Endothelial cell of umbilical vein (primary cell): ENCODE data around the gene HUNK. TPM values are rescaled to one million over a fixed set of nuclear protein-coding genes. Genes with fewer than 3 reads are reported as not detected.

ENCODE experiments used
- Bru-seq: library from RNA; stranded (reverse); fragments of 400-500 nt; gene quantifications from one replicate; lab custom pipeline; 2021; lab: Mats Ljungman, UMichigan
- BruChase-seq, 2 experiments: library from RNA; stranded (reverse); fragments of 400-500 nt; gene quantifications; one replicate each; lab custom pipeline; 2021; lab: Mats Ljungman, UMichigan
- BruUV-seq: library from RNA; stranded (reverse); fragments of 400-500 nt; replicated peaks from 2 replicates; lab custom pipeline; 2021; lab: Mats Ljungman, UMichigan
- CTCF ChIA-PET: fragments of 300-600, 350-600 bp; sonication (Branson Sonifier 250); formaldehyde crosslinking; loops from one replicate; lab custom pipeline; 2021; ENCODE audit warnings: antibody characterized with exemption, inconsistent platforms; lab: Charles Lee
- POLR2A ChIA-PET: fragments of 300-600, 350-600 bp; sonication (Branson Sonifier 250); formaldehyde crosslinking; loops from one replicate; lab custom pipeline; 2021; ENCODE audit warnings: antibody characterized with exemption, inconsistent platforms; lab: Charles Lee
- DNase-seq: peaks from one replicate; pipeline ENCODE4 v3.0.0-alpha.2; 2011; ENCODE audit warnings: low read depth, low spot score
- FAIRE-seq: peaks from 2 replicates; lab custom pipeline; 2011; peaks lifted over from hg19 to GRCh38; lab: Jason Lieb, UNC
- H2AFZ ChIP-seq: 2 replicates; pipeline ENCODE4 v1.6.0; 2012; ENCODE audit warnings: low read depth, low read length, control low read depth, inconsistent platforms
- H3K27ac ChIP-seq: 2 replicates; pipeline ENCODE4 v1.5.1; 2011; ENCODE audit warnings: low read depth, mild to moderate bottlenecking, control low read depth, low read length, moderate library complexity; ENCODE audit not compliant: insufficient read depth
- H3K27me3 ChIP-seq, 2 experiments: 2 replicates each; pipeline versions ENCODE4 v1.6.0 to v1.6.1; 2011; ENCODE audit warnings: low read length in 2 of 2, mixed read lengths in 1 of 2; ENCODE audit not compliant: control insufficient read depth in 2 of 2, insufficient read depth in 2 of 2
- H3K36me3 ChIP-seq, 2 experiments: 2 replicates in 1 of 2; 3 replicates in 1 of 2; pipeline ENCODE4 v1.5.1; 2011; ENCODE audit warnings: low read length in 2 of 2, mild to moderate bottlenecking in 1 of 2, moderate library complexity in 1 of 2; ENCODE audit not compliant: control insufficient read depth in 2 of 2, insufficient read depth in 2 of 2; ENCODE audit errors: extremely low read depth in 1 of 2
- H3K4me1 ChIP-seq: 3 replicates; pipeline ENCODE4 v1.5.1; 2011; ENCODE audit warnings: mild to moderate bottlenecking, low read length; ENCODE audit not compliant: control insufficient read depth, insufficient read depth; ENCODE audit errors: extremely low read depth
- H3K4me2 ChIP-seq: 2 replicates; pipeline ENCODE4 v1.6.1; 2011; ENCODE audit warnings: low read length, control low read depth, mixed read lengths; ENCODE audit not compliant: insufficient read depth
- H3K4me3 ChIP-seq, 3 experiments: fragments of 200-600 bp in 1 of 3; sonication (generic), shearing (Covaris generic) in 1 of 3; replicated peaks in 1 of 3; 2 replicates each; pipeline ENCODE4 v1.5.1; 2011 to 2016; ENCODE audit warnings: control low read depth in 3 of 3, low read length in 3 of 3, mild to moderate bottlenecking in 2 of 3, inconsistent platforms in 1 of 3, low read depth in 1 of 3, moderate library complexity in 1 of 3; ENCODE audit not compliant: insufficient read depth in 1 of 3
- H3K79me2 ChIP-seq: 2 replicates; pipeline ENCODE4 v1.6.0; 2012; ENCODE audit warnings: low read length, inconsistent platforms; ENCODE audit not compliant: control insufficient read depth, insufficient read depth
- H3K9ac ChIP-seq: replicated peaks from 2 replicates; pipeline ENCODE3; 2011; ENCODE audit warnings: low read length, control low read depth; ENCODE audit not compliant: insufficient read depth; ENCODE audit errors: extremely low read depth
- H3K9me1 ChIP-seq: replicated peaks from 3 replicates; pipeline ENCODE4 v1.6.0; 2011; ENCODE audit warnings: mild to moderate bottlenecking, low read length; ENCODE audit not compliant: control insufficient read depth, insufficient read depth; ENCODE audit errors: extremely low read depth
- H3K9me3 ChIP-seq: replicated peaks from 2 replicates; pipeline ENCODE4 v1.5.1; 2012; ENCODE audit warnings: low read length, inconsistent platforms; ENCODE audit not compliant: control insufficient read depth, insufficient read depth
- H4K20me1 ChIP-seq: replicated peaks from 2 replicates; pipeline ENCODE3; 2011; ENCODE audit warnings: mild to moderate bottlenecking, low read length; ENCODE audit not compliant: control insufficient read depth, insufficient read depth; ENCODE audit errors: extremely low read depth
- EZH2 ChIP-seq: IDR thresholded peaks from 2 replicates; pipeline ENCODE4 v1.6.1; 2012; ENCODE audit warnings: borderline replicate concordance, low read depth, mild to moderate bottlenecking, moderate library complexity, low read length, inconsistent platforms; ENCODE audit not compliant: severe bottlenecking
- FOS ChIP-seq: IDR thresholded peaks from 2 replicates; pipeline ENCODE4 v1.6.1; 2011; ENCODE audit warnings: mild to moderate bottlenecking, low read length, moderate library complexity, borderline replicate concordance; ENCODE audit not compliant: insufficient read depth
- MAX ChIP-seq: IDR thresholded peaks from 2 replicates; pipeline ENCODE4 v1.6.1; 2011; ENCODE audit not compliant: insufficient read depth, insufficient read length
- POLR2A ChIP-seq: IDR thresholded peaks from 2 replicates; pipeline ENCODE4 v1.6.1; 2012; ENCODE audit warnings: low read depth, mild to moderate bottlenecking, control low read depth, low read length
- dilution Hi-C: fragments of 300-500 bp; cut with MboI; formaldehyde crosslinking; loops from one replicate; pipeline ENCODE4 v1.15.0; 2019; ENCODE audit warnings: low sequenced_read_pairs; ENCODE audit not compliant: extremely low pct_ligation_motif_present
- intact Hi-C: fragments of 100-400 bp; cut with micrococcal nuclease; formaldehyde crosslinking; loops from one replicate; pipeline ENCODE4 v1.10.0; 2022
- long read RNA-seq: library from polyadenylated mRNA; stranded (forward); transcript quantifications from one replicate; pipeline ENCODE4 v2.0.0, GENCODE V29; 2021
- polyA minus RNA-seq, 3 experiments: library from RNA; depleted of rRNA, polyadenylated mRNA; stranded (reverse); fragments of >200 nt; gene quantifications; 1 replicate in 1 of 3; 2 replicates in 2 of 3; pipeline ENCODE4 v1.2.3, GENCODE V29; 2011
- polyA plus RNA-seq, 4 experiments: library from polyadenylated mRNA; depleted of rRNA in 3 of 4; stranded (reverse) in 3 of 4; unstranded in 1 of 4; fragments of >200 nt; gene quantifications; 2 replicates each; pipeline versions ENCODE4 v1.2.1 to v1.2.3, GENCODE V29; 2011 to 2012; ENCODE audit warnings: missing spikeins in 1 of 4
- total RNA-seq: library from RNA; stranded (reverse); gene quantifications from 2 replicates; pipeline ENCODE4 v1.2.3, GENCODE V29; 2021

Gene HUNK
- total RNA-seq (not detected in 2 replicates), polyA plus RNA-seq (not detected in 2 replicates), polyA minus RNA-seq (not detected in 2 replicates), Bru-seq, nascent RNA (percentile 11 among the genes with signal in this experiment), BruChase-seq, experiment 1, labeled RNA remaining after a 6-hour chase (percentile 5 among the genes with signal in this experiment), BruChase-seq, experiment 2, labeled RNA remaining after a 2-hour chase (percentile 5 among the genes with signal in this experiment)
- 0.01 and 0.13 TPM in 2 replicates for polyA plus RNA-seq (2011; cell fraction: cytosol; rRNA removed)
- polyA plus RNA-seq (2011; cell fraction: nucleus; rRNA removed), result not detected in 2 replicates
- 0.01 TPM in 1 of 2 replicates, not detected in the other for polyA plus RNA-seq (2012)
- not detected for polyA minus RNA-seq (2011; cell fraction: cytosol; rRNA and poly(A)+ RNA removed)
- polyA minus RNA-seq (2011; cell fraction: nucleus; rRNA and poly(A)+ RNA removed), result not detected in 2 replicates
- long read RNA-seq, result 0 reads

DNA sequence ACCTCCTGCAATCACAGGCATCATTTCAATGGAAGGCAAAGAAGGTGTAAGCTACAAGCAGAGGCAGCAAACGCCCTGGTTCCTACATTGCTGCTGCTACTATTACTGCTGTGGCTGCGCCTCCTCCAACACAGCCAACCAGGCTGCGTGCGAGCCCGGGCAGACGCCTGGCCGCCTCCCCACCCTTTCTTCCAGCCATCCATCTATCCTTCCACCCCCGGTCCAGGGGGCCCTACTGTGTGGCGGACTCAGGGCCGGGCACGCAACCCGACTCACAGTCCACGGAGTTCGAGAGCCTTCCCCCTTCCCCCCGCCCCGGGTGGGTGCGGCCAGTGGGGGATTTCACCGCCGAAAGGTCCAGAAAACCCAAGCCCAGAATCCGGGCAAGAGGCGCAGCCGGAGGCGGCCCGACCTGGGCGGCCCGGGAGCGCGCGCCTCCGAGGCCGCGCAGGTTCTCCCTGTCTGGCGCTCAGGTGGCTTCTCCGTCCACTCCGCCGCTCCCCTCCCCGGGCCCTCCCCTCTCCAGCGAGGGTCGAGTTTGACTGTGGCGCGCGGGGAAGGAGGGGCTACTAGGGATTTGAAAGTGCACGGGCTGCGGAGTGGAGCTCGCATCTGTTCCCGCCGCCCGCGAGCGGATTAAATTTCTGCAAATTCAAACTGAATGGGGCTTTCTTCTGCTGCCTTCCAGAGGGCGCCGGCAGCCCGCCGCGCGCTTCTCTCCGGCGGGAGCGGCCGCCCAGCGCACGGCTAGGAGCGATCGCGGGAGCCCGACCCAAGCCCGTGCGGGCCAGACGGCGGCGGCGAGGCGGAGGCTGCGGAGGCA is at the start of gene HUNK:
Gene HUNK, plus strand, starts transcription at position 569 of the 823 bp plus-strand sequence. CDS start 655 bp downstream, outside the sequence.
- no peak for DNase-seq
- Histone ChIP-seq H3K27ac (no peak within 1 kb of the TSS), H3K4me2 (no peak within 1 kb of the TSS), H3K9me3 (no peaks in the 10 kb centered on the region), H3K79me2 (no peaks in the 10 kb centered on the region), H3K9me1 (no peaks in the 10 kb centered on the region), H3K9ac (no peak within 1 kb of the TSS), H3K4me1 (peaks cover 8% of the 10 kb centered on the region), H3K27me3 (peaks cover 27 to 44% of the 10 kb centered on the region in 2 experiments), H3K4me3 (peak within 1 kb of the TSS in 1 of 3 experiments; percentile 29), H3K36me3 (no peaks in the 10 kb centered on the region), H4K20me1 (no peaks in the 10 kb centered on the region), H2AFZ (peak within 1 kb of the TSS; percentile 11)
- FAIRE-seq, result no peak
- POLR2A ChIA-PET, result no interaction called here
- BruUV-seq, result no TSS peak
- TF ChIP-seq FOS (no peak), POLR2A (no peak), MAX (no peak), EZH2 (peak; percentile 56)
- intact Hi-C loops (no loop called here), dilution Hi-C loops (no loop called here)
- CTCF ChIA-PET, result interaction anchor here (1.2 to 11.5 kb wide), 2 partner anchors 10 to 385 kb away, joined by 3 to 208 read pairs; no protein-coding TSS in a partner anchor
